NCI-H146 treated with DMSO at 0.1 percent for 48 hours (cell line): Measurements from ENCODE around the gene C19orf12.
A peak's percentile ranks its signal among the peaks of the same experiment; 100 is the strongest.
"Not testable (repeated sequence)": the region's sequence is repeated elsewhere in the genome, so short reads cannot be mapped to it uniquely, and the experiment has no call there.

Experiments
- DNase-seq: peaks from one replicate; lab custom pipeline; 2025; ENCODE audit not compliant: unreplicated experiment; lab: John Stamatoyannopoulos, UW

C19orf12 gene

GRCh38 chr19:29731331-29731850 lies 16.3 kb upstream of the C19orf12 start:
- no peak for DNase-seq

- no peak for DNase-seq
Measured at GRCh38 chr19:29727906-29728305, 12.8 kb upstream of the C19orf12 start.

GRCh38 chr19:29724746-29725145 lies 9.7 kb upstream of the C19orf12 start:
- peak; percentile 42 for DNase-seq

GRCh38 chr19:29724102-29724641 lies 9.1 kb upstream of the C19orf12 start:
- DNase-seq: peak; percentile 45

GRCh38 chr19:29717051-29717450 lies 2.0 kb upstream of the C19orf12 start:
- DNase-seq: no peak

GRCh38 chr19:29715701-29716581 lies 880 bp upstream of the C19orf12 start:
- DNase-seq: no peak

GRCh38 chr19:29714371-29714952 lies 599 bp downstream of the C19orf12 start:
- DNase-seq: no peak

- DNase-seq: no peak
Measured at GRCh38 chr19:29712744-29713516, 2.1 kb downstream of the C19orf12 start.

- no peak for DNase-seq
Measured at GRCh38 chr19:29711584-29712132, 3.4 kb downstream of the C19orf12 start.

- not testable (repeated sequence) for DNase-seq
Measured at GRCh38 chr19:29709440-29709798, 5.6 kb downstream of the C19orf12 start.

GRCh38 chr19:29708554-29709439 lies 6.3 kb downstream of the C19orf12 start:
- no peak for DNase-seq

- DNase-seq: no peak
Measured at GRCh38 chr19:29706635-29707034, 8.4 kb downstream of the C19orf12 start.

- no peak for DNase-seq
Measured at GRCh38 chr19:29705706-29706105, 9.4 kb downstream of the C19orf12 start.

GRCh38 chr19:29704562-29705558 lies 10.2 kb downstream of the C19orf12 start:
- DNase-seq: no peak

- no peak for DNase-seq
Measured at GRCh38 chr19:29702963-29703320, 12.1 kb downstream of the C19orf12 start.

GRCh38 chr19:29702161-29702962 lies 12.7 kb downstream of the C19orf12 start:
- no peak for DNase-seq

- no peak for DNase-seq
Measured at GRCh38 chr19:29700498-29700897, 14.6 kb downstream of the C19orf12 start.

- DNase-seq: no peak
Measured at GRCh38 chr19:29699861-29700260, 15.2 kb downstream of the C19orf12 start.
